IPS-20b (cell line): ENCODE measurements around the gene ZNF143.
"Not testable (repeated sequence)": the region's sequence is repeated elsewhere in the genome, so short reads cannot be mapped to it uniquely, and the experiment has no call there.

Experiments used
- H3K27ac ChIP-seq: one replicate; pipeline ENCODE4 v1.5.1; 2013; ENCODE audit warnings: low read length
- H3K27me3 ChIP-seq: 2 replicates; pipeline ENCODE4 v1.6.1; 2013; ENCODE audit warnings: mild to moderate bottlenecking, low read length, inconsistent platforms; ENCODE audit not compliant: insufficient read depth
- H3K36me3 ChIP-seq: 2 replicates; pipeline ENCODE4 v1.6.1; 2013; ENCODE audit warnings: low read depth, mild to moderate bottlenecking, inconsistent platforms, low read length, moderate library complexity; ENCODE audit not compliant: insufficient read depth
- H3K4me1 ChIP-seq: 2 replicates; pipeline ENCODE4 v1.6.1; 2013; ENCODE audit warnings: mild to moderate bottlenecking, control low read depth, inconsistent platforms, low read length, moderate library complexity; ENCODE audit not compliant: insufficient read depth
- H3K4me3 ChIP-seq: 2 replicates; pipeline ENCODE4 v1.5.1; 2013; ENCODE audit warnings: mild to moderate bottlenecking, low read length, inconsistent platforms
- H3K9ac ChIP-seq: 2 replicates; pipeline ENCODE4 v1.6.1; 2013; ENCODE audit warnings: low read depth, mild to moderate bottlenecking, inconsistent platforms, low read length, moderate library complexity
- H3K9me3 ChIP-seq: 2 replicates; pipeline ENCODE4 v1.6.1; 2013; ENCODE audit warnings: mild to moderate bottlenecking, low read depth, low read length, inconsistent platforms; ENCODE audit not compliant: insufficient read depth

The ZNF143 gene

GRCh38 chr11:9529334-9529650 lies 68.5 kb downstream of the ZNF143 start:
- Histone ChIP-seq H3K36me3 (peaks cover 29% of the 10 kb centered on the region), H3K27me3 (no peaks in the 10 kb centered on the region), H3K9me3 (no peaks in the 10 kb centered on the region), H3K9ac (no peak overlapping the region), H3K27ac (no peak overlapping the region), H3K4me3 (no peak overlapping the region), H3K4me1 (peaks cover 21% of the 10 kb centered on the region)

DNA sequence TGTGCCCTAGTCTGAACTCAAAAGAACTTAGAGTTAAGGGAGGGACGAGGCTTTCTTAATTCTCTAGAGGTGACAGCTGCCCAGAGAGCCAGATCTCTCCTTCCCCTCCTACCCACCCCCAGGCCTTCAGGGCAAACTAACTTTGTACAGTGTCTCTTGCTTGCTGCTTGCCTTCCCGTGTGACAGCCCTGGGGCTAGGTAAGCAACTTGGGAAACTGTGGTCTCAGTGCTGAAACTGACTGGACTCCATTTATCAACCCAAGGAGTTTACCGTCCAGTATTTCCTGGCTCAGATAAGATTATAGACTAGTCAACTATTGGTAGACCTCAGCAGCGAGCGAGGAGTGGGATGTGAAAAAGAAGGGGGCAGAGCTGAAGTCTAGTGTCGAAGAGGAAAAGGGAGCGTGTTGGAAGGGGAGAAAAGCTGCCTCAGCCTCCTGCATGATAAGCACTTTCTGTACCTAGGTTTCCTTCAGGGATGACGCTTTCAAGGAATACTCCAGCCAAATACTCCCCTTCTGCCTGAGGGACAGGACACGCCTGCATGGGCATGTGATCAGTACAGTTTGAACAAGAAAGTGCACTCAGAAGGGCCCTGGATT lies 69.3 kb downstream of the ZNF143 start:
- no peak overlapping the region for H3K9ac ChIP-seq
- H3K4me1 ChIP-seq, result peaks cover 27% of the 10 kb centered on the region
- H3K27me3 ChIP-seq, result no peaks in the 10 kb centered on the region
- H3K36me3 ChIP-seq, result peaks cover 24% of the 10 kb centered on the region
- no peak overlapping the region for H3K27ac ChIP-seq
- no peaks in the 10 kb centered on the region for H3K9me3 ChIP-seq
- H3K4me3 ChIP-seq, result no peak overlapping the region

- Histone ChIP-seq H3K9ac (no peak overlapping the region), H3K4me1 (peaks cover 27% of the 10 kb centered on the region), H3K9me3 (no peaks in the 10 kb centered on the region), H3K36me3 (peaks cover 15% of the 10 kb centered on the region), H3K27ac (no peak overlapping the region), H3K4me3 (no peak overlapping the region), H3K27me3 (no peaks in the 10 kb centered on the region)
Measured at GRCh38 chr11:9530901-9531625, 70.3 kb downstream of the ZNF143 start.

- peaks cover 27% of the 10 kb centered on the region for H3K4me1 ChIP-seq
- no peak overlapping the region for H3K27ac ChIP-seq
- no peak overlapping the region for H3K9ac ChIP-seq
- peaks cover 1% of the 10 kb centered on the region; the same call in 1 of the 2 replicates for H3K36me3 ChIP-seq
- no peaks in the 10 kb centered on the region for H3K9me3 ChIP-seq
- H3K4me3 ChIP-seq, result no peak overlapping the region
- H3K27me3 ChIP-seq, result no peaks in the 10 kb centered on the region
Measured at GRCh38 chr11:9533058-9533457, 72.2 kb downstream of the ZNF143 start.

GRCh38 chr11:9533736-9534473 lies 73.1 kb downstream of the ZNF143 start:
- Histone ChIP-seq H3K4me1 (peaks cover 27% of the 10 kb centered on the region), H3K4me3 (no peak overlapping the region), H3K9ac (peak overlapping the region; percentile 29; the same call in 1 of the 2 replicates), H3K27me3 (no peaks in the 10 kb centered on the region), H3K9me3 (no peaks in the 10 kb centered on the region), H3K27ac (no peak overlapping the region), H3K36me3 (no peaks in the 10 kb centered on the region; the same call in 1 of the 2 replicates)

- no peaks in the 10 kb centered on the region for H3K36me3 ChIP-seq
- no peaks in the 10 kb centered on the region for H3K9me3 ChIP-seq
- peaks cover 18% of the 10 kb centered on the region; the same call in 1 of the 2 replicates for H3K4me1 ChIP-seq
- H3K27ac ChIP-seq, result no peak overlapping the region
- H3K9ac ChIP-seq, result no peak overlapping the region
- H3K27me3 ChIP-seq, result no peaks in the 10 kb centered on the region
- H3K4me3 ChIP-seq, result no peak overlapping the region
Measured at GRCh38 chr11:9535189-9535781, 74.5 kb downstream of the ZNF143 start.

GRCh38 chr11:9538548-9538947 lies 77.7 kb downstream of the ZNF143 start:
- Histone ChIP-seq H3K27ac (no peak overlapping the region), H3K9me3 (no peaks in the 10 kb centered on the region), H3K27me3 (no peaks in the 10 kb centered on the region), H3K36me3 (no peaks in the 10 kb centered on the region), H3K9ac (no peak overlapping the region), H3K4me1 (peaks cover 14% of the 10 kb centered on the region; the same call in 1 of the 2 replicates), H3K4me3 (no peak overlapping the region)

DNA sequence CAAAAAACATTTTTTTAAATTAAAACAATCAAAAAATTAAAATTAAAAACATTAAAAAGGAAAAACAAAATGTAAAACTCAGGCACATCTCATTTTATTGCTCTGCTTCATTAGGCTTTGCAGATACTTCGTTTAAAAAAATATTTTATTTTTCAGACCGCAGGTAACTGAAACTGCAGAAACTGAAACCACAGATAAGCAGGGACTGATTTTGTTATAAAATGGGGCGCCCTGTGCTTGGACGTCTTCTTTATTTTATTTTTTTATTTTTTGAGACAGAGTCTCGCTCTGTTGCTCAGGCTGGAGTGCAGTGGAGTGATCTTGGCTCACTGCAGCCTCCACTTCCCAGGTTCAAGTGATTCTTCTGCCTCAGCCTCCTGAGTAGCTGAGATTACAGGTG lies 88.4 kb downstream of the ZNF143 start:
- H3K27ac ChIP-seq, H3K9ac ChIP-seq, H3K4me1 ChIP-seq, H3K36me3 ChIP-seq, H3K27me3 ChIP-seq, H3K9me3 ChIP-seq, H3K4me3 ChIP-seq: not testable (repeated sequence)

GRCh38 chr11:9550191-9550628 lies 89.4 kb downstream of the ZNF143 start:
- no peak overlapping the region for H3K27ac ChIP-seq
- no peak overlapping the region for H3K9ac ChIP-seq
- no peak overlapping the region for H3K4me3 ChIP-seq
- H3K36me3 ChIP-seq, result no peaks in the 10 kb centered on the region
- peaks cover 6% of the 10 kb centered on the region for H3K9me3 ChIP-seq
- no peaks in the 10 kb centered on the region for H3K27me3 ChIP-seq
- H3K4me1 ChIP-seq, result no peaks in the 10 kb centered on the region

GRCh38 chr11:9561279-9561982 lies 100.6 kb downstream of the ZNF143 start:
- no peaks in the 10 kb centered on the region for H3K27me3 ChIP-seq
- H3K4me1 ChIP-seq, result peaks cover 7% of the 10 kb centered on the region; the same call in 1 of the 2 replicates
- H3K9ac ChIP-seq, result no peak overlapping the region
- H3K4me3 ChIP-seq, result no peak overlapping the region
- H3K36me3 ChIP-seq, result no peaks in the 10 kb centered on the region
- peaks cover 9% of the 10 kb centered on the region for H3K9me3 ChIP-seq
- H3K27ac ChIP-seq, result no peak overlapping the region

DNA sequence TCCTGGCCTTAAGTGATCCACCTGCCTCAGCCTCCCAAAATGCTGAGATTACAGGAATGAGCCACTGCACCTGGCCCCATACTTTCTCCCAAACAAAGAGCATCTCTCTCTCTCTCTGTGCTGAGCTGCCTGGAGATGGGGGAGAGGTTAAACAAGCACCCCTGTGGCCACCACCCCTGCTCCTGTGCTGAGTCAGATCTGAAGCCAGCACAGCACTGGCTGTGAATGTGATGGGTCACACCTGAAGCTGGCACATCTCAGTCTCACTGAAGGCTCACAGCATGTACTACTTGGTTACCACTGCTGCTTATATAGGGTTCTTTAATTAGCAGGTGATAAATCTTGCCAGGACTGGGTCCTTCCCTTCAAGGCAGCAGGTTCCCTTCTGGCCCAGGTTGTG lies 101.9 kb downstream of the ZNF143 start:
- H3K9me3 ChIP-seq, result peaks cover 9% of the 10 kb centered on the region
- H3K9ac ChIP-seq, result no peak overlapping the region
- no peaks in the 10 kb centered on the region for H3K27me3 ChIP-seq
- no peaks in the 10 kb centered on the region for H3K36me3 ChIP-seq
- H3K4me1 ChIP-seq, result peaks cover 11% of the 10 kb centered on the region
- H3K4me3 ChIP-seq, result no peak overlapping the region
- no peak overlapping the region for H3K27ac ChIP-seq
